H1 (cell line): ENCODE results near the gene TTBK2. TPM values are rescaled to one million over a fixed set of nuclear protein-coding genes. Genes with fewer than 3 reads are reported as not detected.
A peak's percentile ranks its signal among the peaks of the same experiment; 100 is the strongest.

Source experiments
- CTCF ChIA-PET: fragments of 300-600 bp; sonication (Branson Sonifier 250); formaldehyde crosslinking; loops from one replicate; lab custom pipeline; 2021; ENCODE audit not compliant: partially characterized antibody; lab: Charles Lee
- POLR2A ChIA-PET: fragments of 300-600 bp; sonication (Branson Sonifier 250); formaldehyde crosslinking; loops from one replicate; lab custom pipeline; 2021; ENCODE audit warnings: inconsistent platforms; ENCODE audit not compliant: partially characterized antibody; lab: Charles Lee
- DNase-seq, 2 experiments: peaks; one replicate each; pipeline versions ENCODE4 v3.0.0 to v3.0.0-alpha.2; 2010 to 2022; ENCODE audit warnings: low spot score in 2 of 2, low read depth in 1 of 2, mixed read lengths in 1 of 2
- FAIRE-seq: peaks from 2 replicates; lab custom pipeline; 2011; peaks lifted over from hg19 to GRCh38; lab: Jason Lieb, UNC
- H2AFZ ChIP-seq: 2 replicates; pipeline ENCODE4 v1.8.1; 2012; ENCODE audit warnings: low read length, inconsistent platforms
- H2AK5ac ChIP-seq: 2 replicates; pipeline ENCODE4 v1.6.1; 2013; ENCODE audit warnings: low read depth, low read length
- H2BK120ac ChIP-seq: replicated peaks from 2 replicates; pipeline ENCODE3; 2013; ENCODE audit warnings: low read depth, low read length, inconsistent platforms
- H2BK12ac ChIP-seq: 2 replicates; pipeline ENCODE4 v1.6.1; 2013; ENCODE audit warnings: low read depth, low read length
- H2BK15ac ChIP-seq: 2 replicates; pipeline ENCODE4 v1.6.1; 2013; ENCODE audit warnings: low read length
- H2BK20ac ChIP-seq: 2 replicates; pipeline ENCODE4 v1.6.1; 2013; ENCODE audit warnings: low read length
- H2BK5ac ChIP-seq: 2 replicates; pipeline ENCODE4 v1.6.1; 2013; ENCODE audit warnings: low read depth, low read length
- H3K14ac ChIP-seq: 2 replicates; pipeline ENCODE4 v1.6.1; 2013; ENCODE audit warnings: inconsistent platforms; ENCODE audit not compliant: insufficient read length
- H3K18ac ChIP-seq: 2 replicates; pipeline ENCODE4 v1.6.1; 2013; ENCODE audit warnings: low read length; ENCODE audit errors: extremely low read depth
- H3K23ac ChIP-seq: 2 replicates; pipeline ENCODE4 v1.6.1; 2013; ENCODE audit warnings: inconsistent platforms; ENCODE audit not compliant: insufficient read length
- H3K23me2 ChIP-seq: 2 replicates; pipeline ENCODE4 v1.6.1; 2013; ENCODE audit warnings: low read depth, low read length
- H3K27ac ChIP-seq: 2 replicates; pipeline ENCODE4 v1.6.1; 2011; ENCODE audit warnings: low read depth, low read length, inconsistent platforms
- H3K27me3 ChIP-seq, 4 experiments: replicated peaks in 1 of 4; 1 replicate in 1 of 4; 2 replicates in 3 of 4; pipeline versions ENCODE4 v1.6.1 to v1.8.1; 2011 to 2013; ENCODE audit warnings: low read length in 3 of 4, mild to moderate bottlenecking in 3 of 4, inconsistent platforms in 2 of 4, mixed read lengths in 2 of 4, moderate library complexity in 1 of 4; ENCODE audit not compliant: control insufficient read depth in 3 of 4, insufficient read depth in 3 of 4; ENCODE audit errors: extremely low read depth in 1 of 4
- H3K36me3 ChIP-seq, 4 experiments: 2 replicates each; pipeline versions ENCODE4 v1.6.1 to v1.8.1; 2011 to 2013; ENCODE audit warnings: mild to moderate bottlenecking in 4 of 4, low read length in 3 of 4, moderate library complexity in 2 of 4, control low read depth in 1 of 4, inconsistent platforms in 1 of 4; ENCODE audit not compliant: insufficient read depth in 4 of 4, control insufficient read depth in 2 of 4
- H3K4ac ChIP-seq: replicated peaks from 2 replicates; pipeline ENCODE3; 2013; ENCODE audit warnings: low read length, low read depth, mixed read lengths, inconsistent platforms; ENCODE audit not compliant: insufficient read length
- H3K4me1 ChIP-seq, 4 experiments: replicated peaks in 1 of 4; 1 replicate in 1 of 4; 2 replicates in 3 of 4; pipeline versions ENCODE4 v1.6.1 to v1.8.1; 2011 to 2013; ENCODE audit warnings: low read length in 3 of 4, inconsistent platforms in 2 of 4, mixed read lengths in 1 of 4; ENCODE audit not compliant: insufficient read depth in 4 of 4, control insufficient read depth in 3 of 4
- H3K4me2 ChIP-seq, 2 experiments: 2 replicates each; pipeline versions ENCODE4 v1.6.1 to v1.8.1; 2011 to 2013; ENCODE audit warnings: low read depth in 2 of 2, low read length in 2 of 2, control low read depth in 1 of 2, inconsistent platforms in 1 of 2, mild to moderate bottlenecking in 1 of 2; ENCODE audit not compliant: insufficient read depth in 1 of 2
- H3K4me3 ChIP-seq, 4 experiments: fragments of 200-600, 300-600 bp in 1 of 4; sonication (generic), shearing (Covaris generic), sonication (Bioruptor Twin) in 1 of 4; 2 replicates each; pipeline versions ENCODE4 v1.5.1 to v1.8.1; 2011 to 2016; ENCODE audit warnings: low read length in 4 of 4, low read depth in 3 of 4, control low read depth in 2 of 4, inconsistent platforms in 2 of 4, mild to moderate bottlenecking in 2 of 4, mixed read lengths in 1 of 4, moderate library complexity in 1 of 4; ENCODE audit not compliant: insufficient read depth in 2 of 4; ENCODE audit errors: extremely low read depth in 1 of 4
- H3K56ac ChIP-seq: replicated peaks from 2 replicates; pipeline ENCODE3; 2013; ENCODE audit warnings: low read depth, mild to moderate bottlenecking, mixed read lengths, low read length, inconsistent platforms; ENCODE audit not compliant: insufficient read length
- H3K79me1 ChIP-seq: 2 replicates; pipeline ENCODE4 v1.6.1; 2013; ENCODE audit warnings: low read depth, low read length, control low read depth
- H3K79me2 ChIP-seq, 2 experiments: 2 replicates each; pipeline versions ENCODE4 v1.6.1 to v1.8.1; 2012 to 2013; ENCODE audit warnings: low read length in 2 of 2, mild to moderate bottlenecking in 2 of 2, inconsistent platforms in 1 of 2; ENCODE audit not compliant: insufficient read depth in 2 of 2, control insufficient read depth in 1 of 2
- H3K9ac ChIP-seq, 4 experiments: replicated peaks in 1 of 4; 1 replicate in 1 of 4; 2 replicates in 3 of 4; pipeline versions ENCODE4 v1.6.1 to v1.8.1; 2011 to 2013; ENCODE audit warnings: low read depth in 3 of 4, low read length in 3 of 4, control low read depth in 2 of 4, mild to moderate bottlenecking in 2 of 4, moderate library complexity in 2 of 4, inconsistent platforms in 1 of 4; ENCODE audit errors: extremely low read depth in 1 of 4
- H3K9me3 ChIP-seq, 2 experiments: 2 replicates each; pipeline versions ENCODE4 v1.6.1 to v1.8.1; 2012 to 2013; ENCODE audit warnings: mild to moderate bottlenecking in 2 of 2, moderate library complexity in 2 of 2, control low read depth in 1 of 2, inconsistent platforms in 1 of 2, low read depth in 1 of 2, low read length in 1 of 2, mixed read lengths in 1 of 2; ENCODE audit not compliant: insufficient read depth in 2 of 2
- H4K20me1 ChIP-seq, 2 experiments: replicated peaks in 1 of 2; 2 replicates each; pipeline versions ENCODE3 to v1.8.1; 2011 to 2013; ENCODE audit warnings: inconsistent platforms in 2 of 2, low read length in 2 of 2, mild to moderate bottlenecking in 1 of 2; ENCODE audit not compliant: insufficient read depth in 2 of 2, control insufficient read depth in 1 of 2
- H4K5ac ChIP-seq: 2 replicates; pipeline ENCODE4 v1.6.1; 2013; ENCODE audit warnings: low read length, low read depth, mixed read lengths, inconsistent platforms; ENCODE audit not compliant: insufficient read length
- H4K8ac ChIP-seq: 2 replicates; pipeline ENCODE4 v1.8.0; 2013; ENCODE audit warnings: mild to moderate bottlenecking, moderate library complexity, low read length, inconsistent platforms; ENCODE audit not compliant: insufficient read depth; ENCODE audit errors: extremely low read depth
- H4K91ac ChIP-seq: replicated peaks from 2 replicates; pipeline ENCODE3; 2013; ENCODE audit warnings: low read length, mixed read lengths, inconsistent platforms; ENCODE audit not compliant: insufficient read length
- ATF2 ChIP-seq: IDR thresholded peaks from 2 replicates; pipeline ENCODE4 v1.6.1; 2012; ENCODE audit warnings: low read length, inconsistent platforms
- ATF3 ChIP-seq: IDR thresholded peaks from 2 replicates; pipeline ENCODE4 v1.6.1; 2011; ENCODE audit warnings: low read depth, mild to moderate bottlenecking, low read length; ENCODE audit not compliant: insufficient read depth
- GTF2F1 ChIP-seq: IDR thresholded peaks from 2 replicates; pipeline ENCODE4 v1.6.1; 2012; ENCODE audit warnings: low read depth, low read length, improper control_type of control experiment, borderline replicate concordance
- HDAC6 ChIP-seq: IDR thresholded peaks from one replicate; pipeline ENCODE4 v1.7.1; 2012; ENCODE audit warnings: low read depth, mild to moderate bottlenecking, inconsistent platforms, low read length, moderate library complexity
- KDM1A ChIP-seq: fragments of 200-600, 300-600 bp; sonication (generic); IDR thresholded peaks from 2 replicates; pipeline ENCODE4 v1.7.1; 2016; ENCODE audit warnings: mild to moderate bottlenecking, low read length, borderline replicate concordance
- NANOG ChIP-seq: IDR thresholded peaks from 2 replicates; pipeline ENCODE4 v1.6.1; 2011; ENCODE audit warnings: low read length, low read depth, mild to moderate bottlenecking, inconsistent platforms; ENCODE audit not compliant: insufficient read depth, poor library complexity, severe bottlenecking
- POLR2A ChIP-seq, 2 experiments: IDR thresholded peaks; 1 replicate in 1 of 2; 2 replicates in 1 of 2; pipeline ENCODE4 v1.6.1; 2011; ENCODE audit warnings: low read depth in 2 of 2, low read length in 2 of 2, mild to moderate bottlenecking in 2 of 2; ENCODE audit errors: control extremely low read depth in 1 of 2
- RAD21 ChIP-seq, 2 experiments: IDR thresholded peaks in 1 of 2; conservative IDR thresholded peaks in 1 of 2; 2 replicates each; pipeline ENCODE4 v1.6.1; 2011; ENCODE audit warnings: low read depth in 2 of 2, low read length in 2 of 2, improper control_type of control experiment in 1 of 2, inconsistent platforms in 1 of 2, mild to moderate bottlenecking in 1 of 2, moderate library complexity in 1 of 2
- TAF1 ChIP-seq: IDR thresholded peaks from 2 replicates; pipeline ENCODE4 v1.6.1; 2011; ENCODE audit warnings: mild to moderate bottlenecking, low read depth, low read length
- USF2 ChIP-seq: IDR thresholded peaks from 2 replicates; pipeline ENCODE4 v1.6.1; 2011; ENCODE audit warnings: low read length, improper control_type of control experiment
- WGBS, 2 experiments: shearing (Covaris generic) in 1 of 2; methylation state at CpG; one replicate each; pipeline versions ENCODE4 v1.1.6 to v1.1.7; 2013 to 2015; ENCODE audit warnings: low lambda C conversion rate in 2 of 2, mixed read lengths in 2 of 2, inconsistent platforms in 1 of 2, low coverage in 1 of 2, missing lambda C conversion rate in 1 of 2; ENCODE audit not compliant: insufficient replicate concordance in 2 of 2, insufficient coverage in 1 of 2, insufficient read length in 1 of 2; ENCODE audit errors: extremely low coverage in 1 of 2, missing lambda C conversion rate in 1 of 2; 5-methylcytosine and 5-hydroxymethylcytosine counted together
- polyA plus RNA-seq, 7 experiments: library from polyadenylated mRNA; depleted of rRNA in 3 of 7; stranded (reverse) in 5 of 7; unstranded in 2 of 7; fragments of >200 nt in 5 of 7; fragments of 200-250 nt in 2 of 7; gene quantifications; 1 replicate in 5 of 7; 2 replicates in 1 of 7; 4 replicates in 1 of 7; pipeline versions ENCODE4 v1.2.1 to v1.2.3, GENCODE V29; 2011 to 2013; ENCODE audit warnings: missing spikeins in 2 of 7, mixed read lengths in 2 of 7
- total RNA-seq: library from RNA; stranded (reverse); fragmentation: NEBNext Ultra II Directional; extraction: Animal tissue kit (Norgen Biotek cat#: 25700); gene quantifications from 2 replicates; pipeline ENCODE4 v1.2.1, GENCODE V29; 2021

The TTBK2 gene
- total and polyA plus RNA-seq, 2 of the 8 experiments (the other 6 are each of a cell fraction or from before 2014, with no cell fraction given), result 2.7 to 18.2 TPM

GRCh38 chr15:42880121-42880520, 40.5 kb downstream of the TTBK2 start:
- CTCF ChIA-PET, result interaction anchor here (1.2 to 1.3 kb wide), 2 partner anchors 11 to 79 kb away, joined by 3 to 4 read pairs; no protein-coding TSS in a partner anchor
- peaks cover 3 to 4% of the 10 kb centered on the region in 2 experiments; a peak in 1 of 4 replicates for H3K9me3 ChIP-seq
- TF ChIP-seq GTF2F1 (no peak), RAD21 (IDR thresholded peaks at IDR 0.05 in 1 of 2, conservative IDR thresholded peaks at IDR 0.05 in 1 of 2; ENCODE audit: low read depth in 2 of 2, low read length in 2 of 2) (no peak), USF2 (no peak), POLR2A (IDR thresholded peaks at IDR 0.05; ENCODE audit: control extremely low read depth in 1 of 2, low read depth in 2 of 2, low read length in 2 of 2) (no peak), KDM1A (no peak), ATF2 (no peak), HDAC6 (no peak), TAF1 (no peak), ATF3 (no peak), NANOG (no peak)

More at GRCh38 chr15:42880121-42880520, 40.5 kb downstream of the TTBK2 start:
- H3K56ac ChIP-seq, result no peak overlapping the region
- no peak overlapping the region for H3K4me3 ChIP-seq
- no peaks in the 10 kb centered on the region for H3K36me3 ChIP-seq
- H3K9ac ChIP-seq, result no peak overlapping the region
- no peak overlapping the region for H4K91ac ChIP-seq
- no peak overlapping the region for H2BK120ac ChIP-seq
- no peak overlapping the region for H3K27ac ChIP-seq
- DNase-seq, result no peak
- no peak overlapping the region for H3K14ac ChIP-seq
- H3K23me2 ChIP-seq, result no peaks in the 10 kb centered on the region
- H3K23ac ChIP-seq, result no peak overlapping the region
- H2BK12ac ChIP-seq, result no peak overlapping the region
- H4K5ac ChIP-seq, result no peak overlapping the region
- no peaks in the 10 kb centered on the region for H3K79me1 ChIP-seq
- H2BK5ac ChIP-seq, result no peak overlapping the region
- H4K20me1 ChIP-seq, result no peaks in the 10 kb centered on the region
- no peak overlapping the region for H2AK5ac ChIP-seq
- POLR2A ChIA-PET, result interaction anchor here (0.6 kb wide), 1 partner anchor 23 kb away, joined by 4 read pairs; no protein-coding TSS in a partner anchor
- H3K79me2 ChIP-seq, result no peaks in the 10 kb centered on the region; a peak in 1 of 4 replicates
- H2BK20ac ChIP-seq, result no peak overlapping the region
- H3K4me2 ChIP-seq, result no peak overlapping the region
- H4K8ac ChIP-seq, result no peak overlapping the region
- H3K18ac ChIP-seq, result no peak overlapping the region
- no peak overlapping the region for H3K4ac ChIP-seq
- H3K4me1 ChIP-seq, result 0 out of 7 replicates have a peak, but pooled peaks cover 0 to 5% (median 0%) of the 10 kb centered on the region in 4 experiments
- no peaks in the 10 kb centered on the region for H3K27me3 ChIP-seq
- no peak overlapping the region for H2AFZ ChIP-seq
- 93% methylated on average over 1 of the region's 1 CpG; no CpG with 5 or more reads in 1 of the 2 experiments for WGBS, 2 experiments
- peak; percentile 13 for FAIRE-seq
- H2BK15ac ChIP-seq, result no peak overlapping the region
